NCI-H2107 treated with DMSO at 0.1 percent for 48 hours (cell line): ENCODE data around the gene CCDC170.

ENCODE experiments used
- DNase-seq: peaks from one replicate; lab custom pipeline; 2025; ENCODE audit not compliant: unreplicated experiment; lab: John Stamatoyannopoulos, UW

The CCDC170 gene

DNA sequence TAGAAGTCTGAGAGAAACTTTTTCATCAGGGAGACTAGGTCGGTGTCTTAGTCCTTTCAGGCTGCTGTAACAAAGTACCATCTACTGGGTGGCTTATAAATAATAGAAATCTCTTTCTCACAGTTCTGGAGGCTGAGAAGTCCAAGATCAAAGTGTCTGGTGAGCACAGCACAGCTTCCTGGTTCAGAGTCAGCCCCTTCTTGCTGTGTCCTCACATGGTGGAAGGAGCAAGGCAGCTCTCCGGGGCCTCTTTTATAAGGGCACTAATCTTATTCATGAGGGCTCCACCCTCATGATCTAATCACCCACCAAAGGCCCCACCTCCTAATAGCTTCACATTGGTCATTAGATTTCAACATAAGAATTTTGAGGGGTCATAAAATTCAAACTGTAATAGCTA lies 122.8 kb downstream of the CCDC170 start:
- DNase-seq, result no peak

- DNase-seq, result no peak
These were observed 123.7 kb downstream of the CCDC170 start for GRCh38 chr6:151617539-151617938.

DNA sequence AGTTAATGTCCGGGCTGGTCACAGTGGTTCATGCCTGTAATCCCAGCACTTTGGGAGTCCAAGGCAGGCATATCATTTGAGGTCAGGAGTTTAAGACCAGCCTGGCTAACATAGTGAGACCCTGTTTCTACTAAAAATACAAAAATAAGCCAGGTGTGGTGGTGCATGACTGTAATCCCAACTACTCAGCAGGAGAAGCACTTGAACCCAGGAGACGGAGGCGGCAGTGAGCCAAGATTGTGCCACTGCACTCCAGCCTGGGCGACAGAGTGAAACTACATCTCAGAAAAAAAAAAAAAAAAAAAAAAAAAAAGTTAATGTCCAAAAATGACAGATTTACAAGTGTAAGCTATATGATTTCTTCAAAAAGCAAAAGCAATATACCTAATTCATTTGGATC lies 124.9 kb downstream of the CCDC170 start:
- DNase-seq, result no peak

DNA sequence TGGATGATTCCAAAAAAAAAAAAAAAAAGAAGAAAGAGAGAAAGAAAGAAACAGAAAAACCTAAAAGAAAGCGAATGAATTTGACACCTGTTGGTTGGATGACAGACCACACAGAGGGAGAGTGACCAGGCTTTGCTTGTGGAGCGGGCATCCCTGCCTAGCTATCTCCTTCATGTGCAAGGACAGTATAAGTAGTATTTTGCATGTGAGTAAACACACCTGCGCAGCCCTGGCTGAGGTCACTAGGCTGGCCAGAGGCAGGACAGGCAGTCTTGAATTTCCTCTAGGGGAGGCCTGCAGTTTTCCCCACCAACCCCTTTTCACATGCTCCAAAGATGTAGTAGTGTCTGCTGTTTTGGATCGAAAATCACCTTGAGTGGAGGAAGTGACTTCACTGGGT lies 126.4 kb downstream of the CCDC170 start:
- no peak for DNase-seq

DNA sequence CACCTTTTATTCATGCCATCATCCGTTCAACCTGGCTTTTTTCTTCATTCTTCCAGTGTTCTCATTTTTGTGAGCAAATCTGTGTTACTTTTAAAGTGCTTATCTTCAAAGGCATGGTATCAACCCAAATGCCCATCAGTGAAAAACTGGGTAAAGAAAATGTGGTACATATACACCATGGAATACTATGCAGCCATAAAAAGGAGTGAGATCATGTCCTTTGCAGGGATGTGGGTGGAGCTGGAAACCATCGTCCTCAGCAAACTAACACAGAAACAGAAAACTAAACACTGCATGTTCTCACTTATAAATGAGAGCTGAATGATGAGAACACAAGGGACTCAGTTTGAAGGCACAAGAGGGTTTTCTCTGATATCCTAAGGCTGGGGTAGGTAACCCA lies 130.3 kb downstream of the CCDC170 start:
- DNase-seq, result no peak

DNA sequence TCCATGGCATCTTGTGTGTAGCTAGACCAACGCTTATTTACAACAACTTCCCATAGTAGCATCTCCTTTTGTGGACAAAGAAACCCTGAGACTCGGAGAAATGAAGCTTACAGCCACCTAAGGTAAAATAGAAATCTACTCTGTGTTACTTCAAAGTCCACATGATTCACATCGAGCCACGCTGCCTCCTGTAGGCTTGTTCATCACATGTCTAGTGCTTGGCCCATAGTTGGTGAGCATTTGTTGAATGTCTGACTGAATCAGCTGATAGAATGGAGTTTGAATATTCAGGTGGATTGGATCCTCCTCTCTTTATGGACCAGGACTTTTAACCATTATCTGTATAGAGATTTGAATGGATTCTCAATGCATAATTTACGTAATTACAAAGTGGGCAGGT lies 130.7 kb downstream of the CCDC170 start:
- DNase-seq, result no peak

DNA sequence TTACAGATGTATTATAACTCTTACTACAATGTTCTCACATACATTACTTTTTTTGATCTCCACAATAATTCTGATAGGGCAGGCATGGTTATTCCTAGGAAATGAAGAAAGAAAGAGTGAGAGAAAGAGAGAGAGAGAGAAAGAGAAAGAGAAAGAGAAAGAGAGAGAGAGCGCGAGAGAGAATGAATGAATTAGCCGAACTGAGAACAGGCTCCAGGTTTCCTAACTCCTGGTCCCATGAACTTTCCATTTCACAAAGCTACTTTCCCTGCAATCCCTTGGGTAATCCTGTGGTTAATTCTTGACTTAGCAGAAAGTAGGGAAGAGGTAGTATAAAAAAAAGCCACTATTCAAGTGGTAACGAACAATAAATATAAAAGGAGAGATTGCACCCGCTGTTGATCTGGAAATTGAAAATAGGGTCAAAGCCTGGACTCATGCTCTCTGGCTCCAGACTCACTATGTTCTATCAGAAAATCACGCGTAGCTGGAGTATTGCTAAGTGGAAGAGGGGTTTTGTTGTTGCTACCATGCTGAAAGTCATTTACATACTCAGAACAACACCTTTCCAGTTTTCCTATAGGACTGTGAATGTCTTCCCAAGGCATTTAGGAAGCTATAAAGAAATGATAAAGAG lies 131.2 kb downstream of the CCDC170 start:
- no peak for DNase-seq

DNA sequence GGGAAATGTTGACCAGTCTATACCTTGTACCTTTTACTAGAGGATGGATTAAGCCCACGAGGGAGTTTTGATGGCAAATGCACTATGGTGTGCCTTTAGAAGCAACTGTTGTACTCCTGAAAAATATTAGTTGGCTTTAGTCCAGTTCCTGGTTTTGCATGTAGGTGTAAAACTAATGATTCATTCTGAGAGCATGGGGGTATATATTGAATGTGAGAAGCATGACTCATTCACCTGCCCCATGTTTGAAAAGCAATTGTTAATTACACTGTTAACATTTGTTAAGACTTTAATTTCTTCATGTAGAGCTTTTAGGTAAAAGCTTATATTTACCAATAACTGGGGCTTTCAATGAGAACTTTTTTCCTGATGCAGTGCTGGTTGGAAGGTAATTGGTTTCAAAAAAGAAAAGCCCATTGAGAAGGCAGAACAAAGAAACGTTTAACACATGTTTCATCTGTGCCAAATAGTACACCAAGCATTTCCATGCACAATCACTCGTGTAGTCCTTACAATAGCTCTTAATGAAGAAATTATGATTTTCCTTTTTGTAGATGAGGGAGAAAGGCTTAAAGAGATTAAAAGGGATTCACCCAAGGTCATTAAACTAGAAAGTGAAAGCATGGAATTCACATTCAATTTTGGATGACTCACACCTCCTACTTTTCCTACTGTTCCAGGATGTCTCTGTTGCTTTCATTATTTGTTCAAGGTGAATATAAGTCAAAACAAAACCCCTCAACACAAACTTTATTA lies 134.1 kb downstream of the CCDC170 start:
- no peak for DNase-seq

- DNase-seq, result no peak
These were observed 136.0 kb downstream of the CCDC170 start for GRCh38 chr6:151629791-151630190.

DNA sequence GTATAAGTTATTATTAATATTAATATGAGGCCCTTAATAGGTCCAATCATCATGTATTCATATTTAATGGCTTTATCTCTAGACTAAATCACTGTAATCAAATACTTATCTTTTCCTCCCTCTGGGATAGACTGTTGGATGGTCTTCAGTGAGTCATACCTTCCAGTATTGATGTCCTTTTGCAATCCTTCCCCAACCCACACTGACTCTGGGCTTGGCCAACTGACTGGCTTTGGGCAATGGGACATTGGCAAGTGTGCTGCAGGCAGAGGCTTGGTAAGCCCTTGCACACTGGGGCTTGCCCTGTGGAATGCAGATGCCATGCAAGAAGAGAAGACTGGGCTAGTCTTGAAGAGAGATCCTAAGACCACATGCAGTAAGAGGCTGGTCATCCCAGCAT lies 136.6 kb downstream of the CCDC170 start:
- DNase-seq, result no peak

DNA sequence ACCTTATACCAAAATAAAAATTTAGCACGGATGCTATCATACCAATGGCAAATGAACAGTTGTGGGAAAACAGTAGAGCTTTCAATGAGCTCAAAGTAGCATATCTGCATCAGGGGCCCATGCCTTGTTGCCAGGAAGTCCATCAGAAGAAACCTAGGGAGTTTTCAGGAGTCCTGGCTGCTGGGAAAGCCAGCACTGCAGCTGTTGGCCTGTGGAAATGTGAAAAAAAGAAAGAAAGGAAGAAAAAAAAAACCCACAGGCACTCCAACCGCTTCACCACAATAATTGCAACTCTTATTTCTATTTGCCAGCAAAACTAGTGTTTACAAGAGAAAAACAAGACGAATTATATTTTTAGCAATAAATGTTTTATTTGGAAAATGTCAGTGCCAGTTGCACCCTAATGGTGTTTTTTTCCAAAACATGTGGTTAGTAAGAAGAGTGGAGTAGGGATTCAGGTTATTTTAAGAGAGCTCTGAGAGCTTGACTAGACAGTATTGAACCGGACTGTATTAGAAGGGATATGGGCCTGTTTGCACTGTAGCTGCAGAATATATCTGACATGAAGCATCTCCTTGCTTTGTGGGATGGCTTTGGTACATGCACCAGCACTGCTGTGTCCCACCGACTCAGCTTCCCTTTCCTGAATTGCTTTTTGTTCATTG lies 137.3 kb downstream of the CCDC170 start:
- DNase-seq, result no peak

- DNase-seq, result no peak
These were observed 138.7 kb downstream of the CCDC170 start for GRCh38 chr6:151632415-151632987.

GRCh38 chr6:151633526-151634335 lies 139.9 kb downstream of the CCDC170 start:
- no peak for DNase-seq

DNA sequence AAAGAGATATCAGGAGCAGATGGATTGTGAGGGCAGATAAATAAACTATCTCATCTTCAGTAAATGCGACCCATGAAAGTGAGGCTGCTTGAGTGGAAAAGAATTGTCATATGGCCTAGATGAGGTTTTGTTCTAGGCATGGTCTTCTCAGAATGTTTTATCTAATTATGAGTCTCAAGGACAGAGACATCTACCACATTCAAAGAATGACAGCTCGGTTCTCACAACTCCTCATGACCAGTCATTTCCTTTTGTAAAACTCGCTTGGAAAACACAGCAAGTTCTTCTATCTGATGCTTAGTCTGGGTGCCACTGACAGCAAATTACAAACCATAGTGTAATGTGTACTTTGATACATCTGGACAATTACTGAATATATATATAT lies 140.5 kb downstream of the CCDC170 start:
- DNase-seq, result no peak

DNA sequence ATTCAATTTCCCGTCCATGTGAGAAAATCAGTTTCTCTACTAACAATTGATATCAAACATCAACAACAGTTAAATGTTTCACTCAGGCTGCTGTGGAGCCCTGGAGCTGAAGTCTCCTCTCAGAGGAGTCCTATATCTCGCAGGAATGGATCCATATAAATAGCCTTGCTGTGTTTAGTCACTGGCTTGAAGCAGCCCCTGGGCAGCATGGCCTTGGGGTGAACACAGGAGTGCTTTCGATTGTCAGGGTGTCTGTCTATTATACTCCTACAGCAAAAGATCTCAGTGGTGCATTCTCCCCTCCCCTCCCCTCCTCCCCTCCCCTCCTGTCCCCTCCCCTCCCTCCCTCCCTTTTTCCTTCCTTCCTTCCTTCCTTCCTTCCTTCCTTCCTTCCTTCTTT lies 141.9 kb downstream of the CCDC170 start:
- DNase-seq, result no peak

- DNase-seq, result no peak
These were observed 144.0 kb downstream of the CCDC170 start for GRCh38 chr6:151637814-151638213.

GRCh38 chr6:151639750-151640149 lies 145.9 kb downstream of the CCDC170 start:
- DNase-seq, result no peak

GRCh38 chr6:151641028-151641427 lies 147.2 kb downstream of the CCDC170 start:
- DNase-seq, result no peak

- no peak for DNase-seq
These were observed 154.3 kb downstream of the CCDC170 start for GRCh38 chr6:151647976-151648639.

GRCh38 chr6:151649835-151650234 lies 156.0 kb downstream of the CCDC170 start:
- DNase-seq, result no peak

DNA sequence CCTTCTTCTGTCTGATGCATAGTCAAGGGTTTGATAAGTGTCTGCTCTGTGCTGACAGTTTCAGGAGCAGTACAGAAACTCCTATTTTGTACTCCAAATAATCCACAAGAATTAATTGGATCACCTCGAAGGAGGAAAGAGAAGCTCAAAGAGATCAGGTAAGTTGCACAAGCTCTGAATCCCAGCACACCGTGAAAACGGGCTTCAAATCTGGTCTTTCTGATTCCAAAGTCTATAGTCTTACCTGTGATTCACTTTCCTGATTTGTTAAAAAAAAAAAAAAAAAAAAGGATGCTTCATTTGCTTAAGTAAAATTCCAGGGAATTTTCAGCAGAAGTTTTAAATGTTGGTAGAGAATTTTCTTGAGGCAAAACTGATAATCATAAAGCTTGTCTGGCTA lies 157.8 kb downstream of the CCDC170 start:
- no peak for DNase-seq
